D341Med (cell line): Measurements from ENCODE around the gene ACTR1A.
"Not testable (repeated sequence)": the region's sequence is repeated elsewhere in the genome, so short reads cannot be mapped to it uniquely, and the experiment has no call there.

Experiments used
- DNase-seq: peaks from one replicate; pipeline ENCODE4 v3.0.0; 2012; ENCODE audit warnings: low spot score

Gene ACTR1A

GRCh38 chr10:102484021-102484420 lies 18.5 kb downstream of the ACTR1A start:
- DNase-seq, result no peak

GRCh38 chr10:102480396-102480795 lies 22.1 kb downstream of the ACTR1A start:
- no peak for DNase-seq

GRCh38 chr10:102479651-102480050 lies 22.9 kb downstream of the ACTR1A start:
- DNase-seq, result no peak

GRCh38 chr10:102476466-102477141 lies 25.9 kb downstream of the ACTR1A start:
- DNase-seq, result no peak

- no peak for DNase-seq
Measured at GRCh38 chr10:102475451-102476040, 27.0 kb downstream of the ACTR1A start.

GRCh38 chr10:102473445-102474331 lies 28.8 kb downstream of the ACTR1A start:
- no peak for DNase-seq

- no peak for DNase-seq
Measured at GRCh38 chr10:102470579-102471546, 31.6 kb downstream of the ACTR1A start.

GRCh38 chr10:102468683-102469082 lies 33.8 kb downstream of the ACTR1A start:
- DNase-seq, result no peak

- no peak for DNase-seq
Measured at GRCh38 chr10:102467971-102468438, 34.5 kb downstream of the ACTR1A start.

GRCh38 chr10:102467318-102467717 lies 35.2 kb downstream of the ACTR1A start:
- no peak for DNase-seq

- no peak for DNase-seq
Measured at GRCh38 chr10:102465466-102465865, 37.0 kb downstream of the ACTR1A start.

GRCh38 chr10:102463983-102464382 lies 38.5 kb downstream of the ACTR1A start:
- no peak for DNase-seq

GRCh38 chr10:102462512-102463054 lies 39.9 kb downstream of the ACTR1A start:
- DNase-seq, result no peak

GRCh38 chr10:102461187-102462054 lies 41.1 kb downstream of the ACTR1A start:
- DNase-seq, result peak; percentile 94

- DNase-seq, result no peak
Measured at GRCh38 chr10:102460836-102461186, 41.7 kb downstream of the ACTR1A start.

- DNase-seq, result no peak
Measured at GRCh38 chr10:102458656-102459055, 43.9 kb downstream of the ACTR1A start.

- no peak for DNase-seq
Measured at GRCh38 chr10:102457591-102458150, 44.8 kb downstream of the ACTR1A start.

GRCh38 chr10:102455893-102456471 lies 46.5 kb downstream of the ACTR1A start:
- no peak for DNase-seq

- not testable (repeated sequence) for DNase-seq
Measured at GRCh38 chr10:102454662-102455487, 47.6 kb downstream of the ACTR1A start.
